ENCODE results near the gene CALHM1. TPM values are rescaled to one million over a fixed set of nuclear protein-coding genes. Genes with fewer than 3 reads are reported as not detected.

The CALHM1 gene
- total and polyA plus RNA-seq, 2 of the 8 experiments (the other 6 are each of a cell fraction or from before 2014, with no cell fraction given) = 0.29 to 0.34 TPM

- TF ChIP-seq GTF2F1 (IDR thresholded peaks at IDR 0.05; ENCODE audit: borderline replicate concordance, low read depth, low read length) (no peak), POU5F1 (IDR thresholded peaks at IDR 0.05; ENCODE audit: low read depth, low read length) (no peak), TBP (IDR thresholded peaks at IDR 0.05; ENCODE audit: low read depth, low read length) (no peak), GABPA (IDR thresholded peaks at IDR 0.05; ENCODE audit: borderline replicate concordance, insufficient read depth, low read length) (no peak), NRF1 (IDR thresholded peaks at IDR 0.05; ENCODE audit: low read depth, low read length) (no peak), RAD21 (IDR thresholded peaks at IDR 0.05 in 1 of 2, conservative IDR thresholded peaks at IDR 0.05 in 1 of 2; ENCODE audit: low read depth in 2 of 2, low read length in 2 of 2) (no peak), RFX5 (IDR thresholded peaks at IDR 0.05; ENCODE audit: borderline replicate concordance, low read depth, low read length) (no peak), CHD1 (IDR thresholded peaks at IDR 0.05; ENCODE audit: low read depth, low read length) (no peak), PHF8 (conservative IDR thresholded peaks at IDR 0.05; ENCODE audit: low read depth, low read length) (no peak), SAP30 (IDR thresholded peaks at IDR 0.05; ENCODE audit: insufficient read depth, insufficient replicate concordance, low read length) (no peak), EP300 (IDR thresholded peaks at IDR 0.05; ENCODE audit: borderline replicate concordance in 1 of 2, low read depth in 2 of 2, low read length in 2 of 2) (no peak), HDAC2 (IDR thresholded peaks at IDR 0.05; ENCODE audit: borderline replicate concordance in 1 of 2, low read depth in 2 of 2, low read length in 2 of 2) (no peak)
These were observed 35.0 kb downstream of the CALHM1 start (continued) for GRCh38 chr10:103423748-103424147.

Measured in H1 (cell line).